Fibroblast of lung (primary cell): ENCODE measurements around the gene MCRIP1. TPM values are rescaled to one million over a fixed set of nuclear protein-coding genes. Genes with fewer than 3 reads are reported as not detected.

Experiments
- DNase-seq, 2 donors: peaks; one replicate each; pipeline versions ENCODE4 v3.0.0 to v3.0.0-alpha.2; 2010; ENCODE audit warnings: low read depth in 2 of 2
- H2AFZ ChIP-seq: 2 replicates; pipeline ENCODE4 v1.5.1; 2012; ENCODE audit warnings: low read length, control low read depth, inconsistent platforms
- H3K27ac ChIP-seq: 2 replicates; pipeline ENCODE4 v1.5.1; 2011; ENCODE audit warnings: low read length, control low read depth; ENCODE audit not compliant: insufficient read depth
- H3K27me3 ChIP-seq: 2 replicates; pipeline ENCODE4 v1.5.1; 2011; ENCODE audit warnings: mild to moderate bottlenecking, low read length; ENCODE audit not compliant: control insufficient read depth, insufficient read depth
- H3K36me3 ChIP-seq: 2 replicates; pipeline ENCODE4 v1.5.1; 2011; ENCODE audit warnings: low read length; ENCODE audit not compliant: control insufficient read depth, insufficient read depth
- H3K4me1 ChIP-seq: 2 replicates; pipeline ENCODE4 v1.5.1; 2011; ENCODE audit warnings: low read length; ENCODE audit not compliant: control insufficient read depth, insufficient read depth; ENCODE audit errors: extremely low read depth
- H3K4me2 ChIP-seq: 2 replicates; pipeline ENCODE4 v1.5.1; 2011; ENCODE audit warnings: low read length, control low read depth; ENCODE audit not compliant: insufficient read depth; ENCODE audit errors: extremely low read depth
- H3K4me3 ChIP-seq, 4 experiments: fragments of 200-600 bp in 1 of 4; sonication (generic) in 1 of 4; replicated peaks in 1 of 4; 2 replicates each; pipeline ENCODE4 v1.5.1; 2011 to 2016; ENCODE audit warnings: low read length in 4 of 4, low read depth in 3 of 4, mild to moderate bottlenecking in 3 of 4, control low read depth in 2 of 4, inconsistent platforms in 1 of 4, mixed read lengths in 1 of 4; ENCODE audit not compliant: insufficient read depth in 1 of 4; ENCODE audit errors: control extremely low read depth in 1 of 4
- H3K79me2 ChIP-seq: 2 replicates; pipeline ENCODE4 v1.5.1; 2012; ENCODE audit warnings: mild to moderate bottlenecking, low read length, inconsistent platforms; ENCODE audit not compliant: control insufficient read depth, insufficient read depth
- H3K9ac ChIP-seq: 2 replicates; pipeline ENCODE4 v1.5.1; 2011; ENCODE audit warnings: mild to moderate bottlenecking, low read length, control low read depth; ENCODE audit not compliant: insufficient read depth
- H3K9me3 ChIP-seq: 2 replicates; pipeline ENCODE4 v1.5.1; 2012; ENCODE audit warnings: low read depth, low read length; ENCODE audit not compliant: control insufficient read depth, insufficient read depth
- H4K20me1 ChIP-seq: 2 replicates; pipeline ENCODE4 v1.5.1; 2011; ENCODE audit warnings: low read length; ENCODE audit not compliant: control insufficient read depth, insufficient read depth; ENCODE audit errors: extremely low read depth
- CTCF ChIP-seq, 2 donors: IDR thresholded peaks in 1 of 2; conservative IDR thresholded peaks in 1 of 2; 1 replicate in 1 of 2; 2 replicates in 1 of 2; pipeline ENCODE4 v1.5.1; 2011 to 2012; ENCODE audit warnings: low read length in 2 of 2, control low read depth in 1 of 2, inconsistent platforms in 1 of 2, low read depth in 1 of 2, mild to moderate bottlenecking in 1 of 2
- EZH2 ChIP-seq: IDR thresholded peaks from 2 replicates; pipeline ENCODE4 v1.5.1; 2012; ENCODE audit warnings: low read length, control low read depth, mild to moderate bottlenecking; ENCODE audit errors: missing control alignments
- polyA plus RNA-seq, 2 donors: library from polyadenylated mRNA; depleted of rRNA in 1 of 2; stranded (reverse) in 1 of 2; unstranded in 1 of 2; fragments of >200 nt; gene quantifications; 2 replicates each; pipeline ENCODE4 v1.2.1, GENCODE V29; 2011 to 2012; ENCODE audit warnings: missing spikeins in 1 of 2
- total RNA-seq: library from RNA; depleted of rRNA; stranded (reverse); fragments of >200 nt; gene quantifications from 2 replicates; pipeline ENCODE4 v1.2.1, GENCODE V29; 2014

The MCRIP1 gene
- total and polyA plus RNA-seq, 2 donors (not counting 1 experiment from before 2014, with no cell fraction given), result 37.6 to 108 TPM

DNA sequence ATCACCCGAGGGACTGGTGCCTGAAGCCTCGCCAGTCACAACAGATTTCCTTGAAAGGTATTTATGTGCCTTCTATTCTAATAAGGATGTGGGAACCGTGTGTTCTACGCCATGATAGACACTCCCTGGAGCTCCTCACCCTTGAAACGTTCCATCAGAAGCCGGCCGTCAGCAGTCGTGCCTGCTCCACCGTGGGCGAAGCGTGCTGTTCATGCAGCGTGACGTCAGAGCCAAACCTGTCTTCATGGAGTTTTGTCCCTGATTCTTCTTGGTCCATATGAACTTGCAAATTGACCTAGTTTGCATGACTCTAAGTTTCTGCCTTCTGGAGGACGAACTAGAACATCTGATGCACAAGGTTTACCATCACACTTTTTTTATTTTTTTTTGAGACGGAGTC, 6.2 kb upstream of the MCRIP1 start:
- no peak for DNase-seq
- no peaks in the 10 kb centered on the region for H3K9me3 ChIP-seq
- H2AFZ ChIP-seq, result no peak overlapping the region
- no peak for TF ChIP-seq EZH2
- TF ChIP-seq CTCF (conservative IDR thresholded peaks at IDR 0.05 in 1 of 2, IDR thresholded peaks at IDR 0.05 in 1 of 2; ENCODE audit: low read depth in 1 of 2, low read length in 2 of 2), result no peak
- H3K9ac ChIP-seq, result no peak overlapping the region
- no peaks in the 10 kb centered on the region for H3K27me3 ChIP-seq
- H4K20me1 ChIP-seq, result no peaks in the 10 kb centered on the region
- H3K27ac ChIP-seq, result no peak overlapping the region
- H3K4me1 ChIP-seq, result no peaks in the 10 kb centered on the region
- no peaks in the 10 kb centered on the region for H3K79me2 ChIP-seq
- peaks cover 14% of the 10 kb centered on the region for H3K36me3 ChIP-seq
- no peak overlapping the region for H3K4me3 ChIP-seq
- no peak overlapping the region for H3K4me2 ChIP-seq

DNA sequence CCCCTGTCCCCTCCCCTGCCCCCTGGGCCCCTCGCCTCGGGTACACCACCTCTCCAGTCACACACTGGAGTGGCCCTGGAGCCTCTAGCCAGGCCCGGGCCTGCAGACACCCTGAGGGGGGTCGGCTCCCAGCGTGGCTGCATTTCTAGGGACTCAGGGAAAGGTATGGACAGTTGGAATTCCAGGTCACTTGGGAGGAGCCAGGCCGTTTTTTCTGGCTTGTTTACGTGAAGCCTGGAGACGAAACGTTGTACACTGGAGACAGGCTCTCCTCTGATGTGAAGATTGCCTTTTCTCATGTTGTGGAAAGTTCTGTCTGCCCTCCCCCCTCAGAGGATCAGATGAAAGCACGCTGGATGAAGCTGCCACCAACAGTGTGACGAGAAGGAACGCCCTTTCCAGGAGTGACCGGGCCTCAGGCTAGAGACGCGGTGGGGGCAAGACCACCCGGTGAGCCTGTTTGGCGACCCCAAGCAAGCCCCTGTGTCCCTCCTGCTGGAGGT, 5.7 kb upstream of the MCRIP1 start:
- Histone ChIP-seq H3K4me3 (no peak overlapping the region), H3K79me2 (peaks cover under 1% of the 10 kb centered on the region), H4K20me1 (no peaks in the 10 kb centered on the region), H3K4me2 (no peak overlapping the region), H3K27me3 (no peaks in the 10 kb centered on the region), H3K36me3 (peaks cover 10% of the 10 kb centered on the region), H3K4me1 (peaks cover 1% of the 10 kb centered on the region), H2AFZ (no peak overlapping the region), H3K9me3 (no peaks in the 10 kb centered on the region), H3K9ac (no peak overlapping the region), H3K27ac (no peak overlapping the region)
- TF ChIP-seq EZH2 (no peak), CTCF (conservative IDR thresholded peaks at IDR 0.05 in 1 of 2, IDR thresholded peaks at IDR 0.05 in 1 of 2; ENCODE audit: low read depth in 1 of 2, low read length in 2 of 2) (no peak)
- DNase-seq, result no peak

DNA sequence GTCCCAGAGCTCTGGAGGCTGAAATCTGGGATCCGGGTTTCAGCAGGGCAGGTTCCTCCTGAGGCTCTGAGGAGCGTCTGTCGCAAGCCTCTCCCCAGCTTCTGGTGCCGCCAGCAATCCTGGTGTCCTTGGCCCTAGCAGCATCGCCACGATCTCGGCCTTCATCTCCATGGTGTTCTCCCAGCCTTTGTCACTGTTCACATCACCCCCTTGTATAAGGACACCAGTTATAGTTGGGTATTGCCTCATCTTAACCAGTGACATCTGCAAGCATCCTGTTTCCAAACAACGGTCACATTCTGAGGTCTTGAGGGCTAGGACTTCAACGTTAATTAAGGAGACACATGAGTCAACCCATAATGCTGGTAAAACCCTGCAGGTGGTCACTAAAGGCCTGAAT, 4.5 kb upstream of the MCRIP1 start:
- no peaks in the 10 kb centered on the region for H3K9me3 ChIP-seq
- H2AFZ ChIP-seq, result no peak overlapping the region
- no peak for DNase-seq
- H3K4me1 ChIP-seq, result peaks cover 4% of the 10 kb centered on the region
- H3K27ac ChIP-seq, result no peak overlapping the region
- TF ChIP-seq EZH2 (no peak), CTCF (conservative IDR thresholded peaks at IDR 0.05 in 1 of 2, IDR thresholded peaks at IDR 0.05 in 1 of 2; ENCODE audit: low read depth in 1 of 2, low read length in 2 of 2) (no peak)
- no peak overlapping the region for H3K9ac ChIP-seq
- H3K4me3 ChIP-seq, result no peak overlapping the region
- H3K27me3 ChIP-seq, result no peaks in the 10 kb centered on the region
- no peak overlapping the region for H3K4me2 ChIP-seq
- peaks cover 3% of the 10 kb centered on the region for H3K79me2 ChIP-seq
- H3K36me3 ChIP-seq, result peaks cover 4% of the 10 kb centered on the region
- no peaks in the 10 kb centered on the region for H4K20me1 ChIP-seq
